Liver (tissue), 3 donors: ENCODE results near the gene CRADD.

Experiments
- FOXA1 ChIP-seq: IDR thresholded peaks from 2 replicates; pipeline ENCODE4 v1.6.1; 2016; ENCODE audit warnings: antibody characterized with exemption
- SP1 ChIP-seq: IDR thresholded peaks from 2 replicates; pipeline ENCODE4 v1.6.1; 2018; ENCODE audit warnings: antibody characterized with exemption, mild to moderate bottlenecking
- TF ChIP-seq, protein P1 (sequence below): fragments of 150-350 bp; IDR thresholded peaks from 2 replicates; pipeline ENCODE4 v1.5.1; 2017; ENCODE audit warnings: improper control_type of control experiment, low read depth, low read length; ENCODE audit not compliant: missing input control
- TF ChIP-seq, protein P2 (sequence below): IDR thresholded peaks from 2 replicates; pipeline ENCODE4 v1.6.1; 2016; ENCODE audit warnings: antibody characterized with exemption, mild to moderate bottlenecking
- donor health status: healthy.
- donor health status: healthy.

DNA sequence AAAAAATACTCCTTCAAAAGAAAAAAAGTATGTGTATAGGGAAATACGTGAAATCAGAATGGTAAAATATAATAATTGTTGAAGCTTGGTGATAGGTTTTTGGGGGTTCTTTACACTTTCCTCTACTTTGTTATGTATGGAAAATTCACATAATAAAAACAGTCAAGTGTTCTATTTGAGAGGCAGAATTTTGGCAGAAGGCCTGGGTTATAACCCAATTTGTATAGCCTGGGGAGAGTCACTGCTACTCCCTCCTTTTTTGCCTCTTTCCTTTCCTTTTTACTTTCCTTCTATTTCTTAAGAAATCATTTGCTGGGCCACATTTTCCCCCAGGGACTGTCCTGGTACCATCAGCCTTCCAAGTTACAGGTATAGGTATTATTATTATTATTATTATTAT, 105.7 kb downstream of the CRADD start:
- TF ChIP-seq SP1 = no peak
- TF ChIP-seq, protein P1, sequence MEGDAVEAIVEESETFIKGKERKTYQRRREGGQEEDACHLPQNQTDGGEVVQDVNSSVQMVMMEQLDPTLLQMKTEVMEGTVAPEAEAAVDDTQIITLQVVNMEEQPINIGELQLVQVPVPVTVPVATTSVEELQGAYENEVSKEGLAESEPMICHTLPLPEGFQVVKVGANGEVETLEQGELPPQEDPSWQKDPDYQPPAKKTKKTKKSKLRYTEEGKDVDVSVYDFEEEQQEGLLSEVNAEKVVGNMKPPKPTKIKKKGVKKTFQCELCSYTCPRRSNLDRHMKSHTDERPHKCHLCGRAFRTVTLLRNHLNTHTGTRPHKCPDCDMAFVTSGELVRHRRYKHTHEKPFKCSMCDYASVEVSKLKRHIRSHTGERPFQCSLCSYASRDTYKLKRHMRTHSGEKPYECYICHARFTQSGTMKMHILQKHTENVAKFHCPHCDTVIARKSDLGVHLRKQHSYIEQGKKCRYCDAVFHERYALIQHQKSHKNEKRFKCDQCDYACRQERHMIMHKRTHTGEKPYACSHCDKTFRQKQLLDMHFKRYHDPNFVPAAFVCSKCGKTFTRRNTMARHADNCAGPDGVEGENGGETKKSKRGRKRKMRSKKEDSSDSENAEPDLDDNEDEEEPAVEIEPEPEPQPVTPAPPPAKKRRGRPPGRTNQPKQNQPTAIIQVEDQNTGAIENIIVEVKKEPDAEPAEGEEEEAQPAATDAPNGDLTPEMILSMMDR = no peak
- no peak for TF ChIP-seq FOXA1
- TF ChIP-seq, protein P2, sequence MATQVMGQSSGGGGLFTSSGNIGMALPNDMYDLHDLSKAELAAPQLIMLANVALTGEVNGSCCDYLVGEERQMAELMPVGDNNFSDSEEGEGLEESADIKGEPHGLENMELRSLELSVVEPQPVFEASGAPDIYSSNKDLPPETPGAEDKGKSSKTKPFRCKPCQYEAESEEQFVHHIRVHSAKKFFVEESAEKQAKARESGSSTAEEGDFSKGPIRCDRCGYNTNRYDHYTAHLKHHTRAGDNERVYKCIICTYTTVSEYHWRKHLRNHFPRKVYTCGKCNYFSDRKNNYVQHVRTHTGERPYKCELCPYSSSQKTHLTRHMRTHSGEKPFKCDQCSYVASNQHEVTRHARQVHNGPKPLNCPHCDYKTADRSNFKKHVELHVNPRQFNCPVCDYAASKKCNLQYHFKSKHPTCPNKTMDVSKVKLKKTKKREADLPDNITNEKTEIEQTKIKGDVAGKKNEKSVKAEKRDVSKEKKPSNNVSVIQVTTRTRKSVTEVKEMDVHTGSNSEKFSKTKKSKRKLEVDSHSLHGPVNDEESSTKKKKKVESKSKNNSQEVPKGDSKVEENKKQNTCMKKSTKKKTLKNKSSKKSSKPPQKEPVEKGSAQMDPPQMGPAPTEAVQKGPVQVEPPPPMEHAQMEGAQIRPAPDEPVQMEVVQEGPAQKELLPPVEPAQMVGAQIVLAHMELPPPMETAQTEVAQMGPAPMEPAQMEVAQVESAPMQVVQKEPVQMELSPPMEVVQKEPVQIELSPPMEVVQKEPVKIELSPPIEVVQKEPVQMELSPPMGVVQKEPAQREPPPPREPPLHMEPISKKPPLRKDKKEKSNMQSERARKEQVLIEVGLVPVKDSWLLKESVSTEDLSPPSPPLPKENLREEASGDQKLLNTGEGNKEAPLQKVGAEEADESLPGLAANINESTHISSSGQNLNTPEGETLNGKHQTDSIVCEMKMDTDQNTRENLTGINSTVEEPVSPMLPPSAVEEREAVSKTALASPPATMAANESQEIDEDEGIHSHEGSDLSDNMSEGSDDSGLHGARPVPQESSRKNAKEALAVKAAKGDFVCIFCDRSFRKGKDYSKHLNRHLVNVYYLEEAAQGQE = no peak
